GM19452 (cell line): Measurements from ENCODE around the gene POLR3E.
"Not testable (repeated sequence)": the region's sequence is repeated elsewhere in the genome, so short reads cannot be mapped to it uniquely, and the experiment has no call there.

Experiments used
- ATAC-seq: cut with Tn5 transposase; IDR thresholded peaks from one replicate; pipeline ENCODE4 v1.9.1; 2021; ENCODE audit not compliant: unreplicated experiment

POLR3E gene

DNA sequence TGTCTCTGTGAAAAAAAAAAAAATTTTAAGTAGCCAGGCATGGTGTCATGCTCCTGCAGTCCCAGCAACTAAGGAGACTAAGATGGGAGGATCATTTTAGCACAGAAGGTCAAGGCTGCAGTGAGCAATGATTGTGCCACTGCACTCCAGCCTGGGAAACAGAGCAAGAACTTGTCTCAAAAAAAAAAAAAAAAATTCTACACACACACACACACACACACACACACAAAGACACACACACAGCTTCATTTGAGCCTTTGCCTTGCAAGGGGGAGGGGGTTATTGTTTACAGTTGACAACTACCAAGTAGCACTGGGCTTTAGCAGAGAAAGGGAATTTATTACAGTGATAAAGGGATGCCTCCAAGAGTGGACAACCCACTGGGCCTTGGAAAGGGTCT lies 4.9 kb upstream of the POLR3E start:
- no peak for ATAC-seq

DNA sequence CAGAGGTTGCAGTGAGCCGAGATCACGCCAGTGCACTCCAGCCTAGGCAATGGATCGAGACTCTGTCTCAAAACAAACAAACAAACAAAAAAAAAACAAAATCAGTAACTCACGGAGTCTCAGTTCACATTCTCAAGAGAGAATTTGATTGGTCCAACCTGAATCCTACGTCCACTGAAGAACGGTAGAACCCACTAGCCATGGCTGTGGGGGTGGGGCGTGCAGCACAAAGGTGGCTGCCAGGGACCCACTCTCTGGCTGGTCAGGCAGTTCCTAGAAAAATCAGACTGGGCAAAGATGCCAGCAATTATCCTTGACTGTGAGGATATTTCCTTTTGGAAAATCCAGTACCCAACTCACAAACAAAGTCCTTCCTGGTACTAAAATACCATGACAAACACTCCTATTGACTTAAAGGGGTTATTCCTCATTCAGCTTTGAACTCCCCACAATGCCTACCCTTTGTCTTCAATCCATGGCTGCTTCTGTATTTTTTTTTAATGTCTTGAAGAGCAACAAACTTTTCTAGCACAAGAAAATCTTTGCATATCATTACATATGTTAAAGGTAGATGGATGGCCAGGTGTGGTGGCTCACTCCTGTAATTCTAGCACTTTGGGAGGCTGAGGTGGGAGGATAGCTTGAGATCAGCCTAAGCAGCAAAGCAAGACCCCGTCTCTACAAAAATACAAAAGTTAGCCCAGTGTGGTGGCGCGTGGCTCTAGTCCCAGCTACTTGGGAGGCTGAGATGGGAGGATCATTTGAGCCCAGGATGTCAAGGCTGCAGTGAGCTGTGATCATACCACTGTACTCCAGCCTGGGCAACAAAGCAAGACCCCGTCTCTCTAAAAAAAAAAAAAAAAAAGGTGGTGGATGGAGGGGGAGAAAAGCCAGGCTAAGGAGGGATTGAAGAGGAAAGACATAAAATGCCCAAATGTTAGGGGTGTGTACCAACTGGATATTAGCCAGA lies 3.8 kb upstream of the POLR3E start:
- ATAC-seq = no peak

GRCh38 chr16:22296225-22297113 lies 740 bp upstream of the POLR3E start:
- ATAC-seq = no peak

GRCh38 chr16:22297871-22298733 lies 893 bp downstream of the POLR3E start:
- ATAC-seq = peak; percentile 40

GRCh38 chr16:22299036-22299435 lies 1.8 kb downstream of the POLR3E start:
- ATAC-seq = no peak

DNA sequence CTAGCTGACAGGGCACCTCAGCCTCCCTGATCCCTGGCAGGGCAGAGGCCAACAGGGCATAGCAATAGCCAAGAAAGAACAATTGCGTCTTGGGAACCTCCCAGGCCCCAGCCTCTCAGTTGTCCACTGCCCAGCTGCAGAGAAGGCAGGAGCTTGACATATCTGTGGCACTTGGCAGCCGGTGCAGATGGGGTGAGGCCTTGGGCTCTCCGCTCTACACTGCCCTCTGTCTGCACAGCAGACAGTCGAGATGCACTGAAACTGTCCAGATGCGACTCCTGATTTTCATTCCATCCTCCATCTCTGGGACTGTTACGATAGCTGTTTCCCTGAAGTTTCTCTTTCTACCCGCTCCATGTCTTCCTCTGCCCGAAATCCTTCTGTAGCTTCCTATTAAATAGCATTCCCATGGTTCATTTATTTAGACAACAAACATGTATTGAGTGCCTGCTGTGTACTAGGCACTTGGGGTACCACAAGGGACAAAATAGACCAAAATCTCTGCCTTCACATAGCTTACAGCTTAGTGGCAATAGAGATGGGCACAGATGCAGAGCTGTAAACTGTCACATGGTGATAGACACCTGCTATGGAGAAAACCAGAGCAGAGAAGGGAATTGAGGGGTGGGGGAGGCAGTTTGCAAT lies 3.3 kb downstream of the POLR3E start:
- ATAC-seq = no peak

DNA sequence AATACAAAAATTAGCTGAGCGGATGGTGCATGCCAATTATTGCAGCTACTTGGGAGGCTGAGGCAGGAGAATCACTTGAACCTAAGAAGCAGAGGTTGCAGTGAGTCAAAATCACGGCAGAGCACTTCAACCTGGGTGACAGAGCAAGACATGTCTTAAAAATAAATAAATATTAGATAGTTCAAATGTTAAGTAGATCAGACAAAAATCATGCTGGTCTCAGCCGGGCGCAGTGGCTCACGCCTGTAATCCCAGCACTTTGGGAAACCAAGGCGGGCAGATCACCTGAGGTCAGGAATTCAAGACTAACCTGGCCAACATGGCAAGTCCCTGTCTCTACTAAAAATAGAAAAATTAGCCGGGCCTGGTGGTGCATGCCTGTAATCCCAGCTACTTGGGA lies 4.2 kb downstream of the POLR3E start:
- not testable (repeated sequence) for ATAC-seq

DNA sequence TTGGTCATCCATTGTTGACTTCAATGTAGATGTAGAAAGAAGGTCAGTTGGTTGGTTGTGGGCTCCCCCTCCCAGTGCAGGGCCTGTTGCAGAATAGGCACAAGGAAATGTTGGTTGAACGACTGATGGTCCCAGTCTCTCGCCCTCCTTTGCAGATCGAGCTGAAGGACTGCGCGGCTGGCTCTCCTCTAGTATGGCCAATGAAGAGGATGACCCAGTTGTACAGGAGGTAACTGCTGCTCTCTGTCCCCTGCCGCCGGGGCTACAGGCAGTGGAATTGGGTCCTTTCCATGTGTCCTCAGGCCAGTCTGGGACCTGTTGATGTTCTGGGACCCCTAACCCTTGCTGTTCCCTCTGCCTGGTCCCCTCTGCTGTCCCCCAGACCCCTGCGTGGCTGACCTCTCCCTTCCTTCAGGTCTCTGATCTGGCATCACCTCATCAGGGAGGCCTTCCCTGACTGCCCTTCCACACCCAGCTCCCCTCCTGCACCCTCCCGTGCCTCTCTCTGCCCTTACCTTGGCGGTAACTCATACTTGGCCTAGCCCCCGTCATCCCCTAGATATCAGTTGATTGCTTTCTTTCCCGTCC lies 5.7 kb downstream of the POLR3E start:
- no peak for ATAC-seq

GRCh38 chr16:22304411-22304810 lies 7.2 kb downstream of the POLR3E start:
- no peak for ATAC-seq

DNA sequence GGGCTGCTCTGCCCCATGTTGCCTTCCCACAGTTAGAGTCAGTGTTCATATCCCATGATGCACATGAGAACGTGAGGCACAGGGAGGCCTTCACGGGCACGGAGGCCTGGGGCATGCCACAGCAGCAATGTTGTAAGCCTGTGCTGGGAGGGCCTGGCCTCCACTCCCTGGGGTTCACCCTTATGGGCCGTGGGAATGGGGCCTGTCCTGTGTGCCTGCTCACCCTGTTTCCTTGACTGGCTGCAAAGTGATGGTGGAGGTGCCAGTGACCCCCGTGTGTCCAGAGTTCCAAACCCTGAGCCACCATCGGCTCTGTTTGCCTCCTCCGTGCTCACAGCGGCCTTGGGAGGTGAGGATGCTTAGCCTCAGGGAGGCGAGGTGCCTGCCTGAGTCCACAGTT lies 9.6 kb downstream of the POLR3E start:
- no peak for ATAC-seq

- ATAC-seq = no peak
These were observed 10.6 kb downstream of the POLR3E start for GRCh38 chr16:22307838-22308237.

GRCh38 chr16:22308824-22309520 lies 11.8 kb downstream of the POLR3E start:
- no peak for ATAC-seq

DNA sequence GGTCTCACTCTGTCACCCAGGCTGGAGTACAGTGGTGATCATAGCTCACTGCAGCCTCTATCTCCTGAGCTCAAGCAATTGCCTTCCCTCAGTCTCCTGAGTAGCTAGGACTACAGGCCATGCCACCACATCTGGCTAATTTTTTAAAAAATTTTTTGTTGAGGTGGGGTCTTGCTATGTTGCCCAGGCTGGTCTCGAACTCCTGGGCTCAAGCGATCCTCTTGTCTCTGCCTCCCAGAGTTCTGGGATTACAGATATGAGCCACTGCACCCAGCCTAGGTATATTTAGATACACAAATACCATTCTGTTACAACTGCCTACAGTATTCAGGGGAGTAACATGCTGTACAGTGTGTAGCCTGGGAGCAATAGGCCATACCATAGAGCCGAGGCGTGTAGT lies 14.3 kb downstream of the POLR3E start:
- no peak for ATAC-seq

DNA sequence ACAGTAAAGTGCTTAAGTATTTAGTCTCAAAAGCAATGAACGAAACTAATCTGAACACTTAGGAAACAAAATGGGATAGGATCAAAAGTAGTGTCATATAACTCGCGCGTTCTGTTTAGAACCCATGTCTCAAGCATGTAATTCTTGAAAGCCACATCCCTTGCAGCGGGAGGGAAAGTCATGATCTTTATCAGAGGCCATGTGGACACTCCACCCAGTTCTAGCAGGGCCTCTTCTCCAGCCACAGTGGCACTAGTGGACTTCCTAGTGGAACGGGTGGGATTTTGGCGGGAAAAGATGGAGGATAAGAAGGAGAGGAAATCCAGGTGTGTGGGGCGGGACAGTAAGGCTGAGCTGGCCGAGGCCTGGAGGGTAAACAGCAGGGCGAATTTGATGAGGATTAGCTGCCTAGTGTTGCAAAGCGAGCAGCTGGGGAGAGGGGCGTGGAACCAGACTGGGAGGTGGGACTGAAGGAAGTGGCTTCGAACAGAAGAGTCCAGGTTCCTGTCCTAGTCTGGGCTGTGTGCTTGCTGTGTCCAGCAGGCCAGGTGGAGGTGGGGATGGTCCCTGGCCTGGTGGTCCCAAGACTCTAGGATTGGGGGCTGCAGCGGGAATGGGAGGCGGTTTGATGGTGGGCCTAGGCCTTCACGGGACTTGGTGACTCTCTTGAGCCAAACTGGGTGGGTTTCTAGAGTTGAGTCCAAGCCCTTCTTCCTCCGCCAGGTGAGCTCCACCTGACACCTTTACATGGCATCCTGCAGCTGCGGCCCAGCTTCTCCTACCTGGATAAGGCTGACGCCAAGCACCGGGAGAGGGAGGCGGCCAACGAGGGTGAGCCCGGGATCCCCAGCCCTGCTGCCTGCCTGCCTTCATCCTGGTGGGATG lies 15.9 kb downstream of the POLR3E start:
- no peak for ATAC-seq

- no peak for ATAC-seq
These were observed 16.8 kb downstream of the POLR3E start for GRCh38 chr16:22313876-22314470.

DNA sequence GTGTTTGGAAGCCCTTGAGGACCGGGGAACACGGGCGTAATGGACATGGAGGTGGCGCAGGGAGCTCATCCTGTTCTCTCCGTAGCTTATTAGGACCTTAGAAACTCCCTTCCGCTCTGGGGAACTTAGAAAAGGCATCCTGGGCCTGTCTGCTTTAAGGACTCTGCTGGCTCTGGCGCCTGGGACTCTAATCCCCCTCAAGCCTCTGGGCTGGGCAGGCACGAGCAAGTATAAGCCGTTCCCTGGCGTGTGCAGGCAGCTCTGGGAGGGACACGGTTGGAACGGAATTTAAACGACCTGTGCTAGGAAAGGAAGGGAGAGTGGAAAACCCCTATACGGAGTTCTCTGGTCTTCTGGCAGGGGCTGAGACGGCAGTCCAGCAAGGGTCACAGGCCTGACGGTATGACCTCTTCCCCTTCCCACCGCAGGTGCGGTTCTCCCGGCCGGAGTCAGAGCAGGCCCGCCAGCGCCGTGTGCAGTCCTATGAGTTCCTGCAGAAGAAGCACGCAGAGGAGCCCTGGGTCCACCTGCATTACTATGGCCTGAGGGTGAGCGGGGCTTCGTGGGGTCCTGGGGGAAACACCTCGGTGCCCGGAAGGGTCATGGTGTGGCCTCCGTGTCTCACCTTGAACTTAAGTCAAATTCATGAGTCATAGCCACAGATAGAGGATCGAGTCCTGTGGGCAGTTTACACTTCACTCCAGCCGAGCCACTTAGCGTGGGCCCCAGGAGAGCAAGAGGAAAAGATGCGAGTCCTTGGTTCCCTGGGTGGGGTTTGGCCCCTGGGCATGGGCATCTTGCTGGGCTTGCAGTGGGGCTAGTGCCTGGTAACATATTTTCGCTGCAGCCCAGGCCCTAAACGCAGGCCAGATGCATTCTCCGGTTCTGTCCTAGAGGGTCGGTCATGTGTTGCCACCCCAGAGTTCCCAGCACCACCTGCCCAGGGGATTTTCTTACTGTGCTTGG lies 17.7 kb downstream of the POLR3E start:
- no peak for ATAC-seq

DNA sequence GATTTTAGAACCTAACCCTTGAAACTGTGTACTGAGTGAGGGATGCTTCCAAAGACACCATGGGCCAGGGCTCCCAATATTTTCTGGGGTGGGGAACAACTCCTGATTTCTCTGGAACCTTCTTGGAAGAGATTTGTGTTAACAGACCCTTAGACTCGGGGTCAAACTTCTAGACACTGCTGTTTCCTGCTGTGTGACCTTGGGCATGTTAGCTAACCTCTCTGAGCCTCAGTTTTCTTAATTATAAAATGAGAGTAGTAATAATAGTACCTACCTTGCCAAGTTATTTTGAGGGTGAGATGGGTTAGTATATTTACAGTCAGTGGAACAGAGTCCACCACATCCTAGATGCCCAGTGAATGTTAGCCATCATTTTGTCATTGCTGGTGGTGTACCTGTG lies 18.8 kb downstream of the POLR3E start:
- ATAC-seq = no peak
